WERI-Rb-1 (cell line): ENCODE results near the gene PRKCB.
"Not testable (repeated sequence)": the region's sequence is repeated elsewhere in the genome, so short reads cannot be mapped to it uniquely, and the experiment has no call there.

Source experiments
- DNase-seq: peaks from one replicate; pipeline ENCODE4 v3.0.0-alpha.2; 2020
- H3K27ac ChIP-seq: fragments of 250-450 bp; sonication (Bioruptor Pico); 2 replicates; pipeline ENCODE4 v1.5.1; 2020; ENCODE audit warnings: mild to moderate bottlenecking, moderate library complexity
- H3K27me3 ChIP-seq: fragments of 250-450 bp; sonication (Bioruptor Pico); 2 replicates; pipeline ENCODE4 v1.5.1; 2021; ENCODE audit warnings: mild to moderate bottlenecking, low read depth, moderate library complexity; ENCODE audit not compliant: insufficient read depth, severe bottlenecking
- H3K36me3 ChIP-seq: fragments of 250-450 bp; sonication (Bioruptor Pico); 2 replicates; pipeline ENCODE4 v1.5.1; 2020; ENCODE audit warnings: mild to moderate bottlenecking, moderate library complexity
- H3K4me3 ChIP-seq: 2 replicates; pipeline ENCODE4 v1.5.1; 2011; ENCODE audit warnings: low read depth, mild to moderate bottlenecking, control low read depth, low read length
- H3K9me3 ChIP-seq: fragments of 250-450 bp; sonication (Bioruptor Pico); 2 replicates; pipeline ENCODE4 v1.5.1; 2021; ENCODE audit warnings: mild to moderate bottlenecking, moderate library complexity; ENCODE audit not compliant: severe bottlenecking
- CTCF ChIP-seq: IDR thresholded peaks from 2 replicates; pipeline ENCODE4 v1.5.1; 2011; ENCODE audit warnings: low read depth, mild to moderate bottlenecking, control low read depth, inconsistent platforms, low read length

Gene PRKCB

GRCh38 chr16:24146518-24146917 lies 310.7 kb downstream of the PRKCB start:
- TF ChIP-seq CTCF: no peak
- Histone ChIP-seq H3K27me3 (no peaks in the 10 kb centered on the region), H3K4me3 (no peak overlapping the region), H3K36me3 (no peaks in the 10 kb centered on the region), H3K9me3 (no peaks in the 10 kb centered on the region), H3K27ac (no peak overlapping the region)
- DNase-seq: no peak

- H3K36me3 ChIP-seq: no peaks in the 10 kb centered on the region
- TF ChIP-seq CTCF: no peak
- no peaks in the 10 kb centered on the region for H3K9me3 ChIP-seq
- H3K4me3 ChIP-seq: no peak overlapping the region
- no peak for DNase-seq
- no peak overlapping the region for H3K27ac ChIP-seq
- no peaks in the 10 kb centered on the region for H3K27me3 ChIP-seq
Measured at GRCh38 chr16:24149102-24149501, 313.3 kb downstream of the PRKCB start.

GRCh38 chr16:24150282-24150681 lies 314.5 kb downstream of the PRKCB start:
- H3K4me3 ChIP-seq: no peak overlapping the region
- H3K27ac ChIP-seq: no peak overlapping the region
- no peak for DNase-seq
- no peaks in the 10 kb centered on the region for H3K9me3 ChIP-seq
- no peaks in the 10 kb centered on the region for H3K36me3 ChIP-seq
- no peak for TF ChIP-seq CTCF
- no peaks in the 10 kb centered on the region for H3K27me3 ChIP-seq

- no peak overlapping the region for H3K4me3 ChIP-seq
- no peaks in the 10 kb centered on the region for H3K36me3 ChIP-seq
- no peak for TF ChIP-seq CTCF
- no peaks in the 10 kb centered on the region for H3K27me3 ChIP-seq
- no peak for DNase-seq
- H3K9me3 ChIP-seq: no peaks in the 10 kb centered on the region
- no peak overlapping the region for H3K27ac ChIP-seq
Measured at GRCh38 chr16:24151482-24151939, 315.7 kb downstream of the PRKCB start.

- not testable (repeated sequence) for DNase-seq, H3K36me3 ChIP-seq, H3K27me3 ChIP-seq, H3K9me3 ChIP-seq, H3K4me3 ChIP-seq, H3K27ac ChIP-seq
Measured at GRCh38 chr16:24152048-24152447, 316.3 kb downstream of the PRKCB start.

GRCh38 chr16:24152826-24153225 lies 317.0 kb downstream of the PRKCB start:
- DNase-seq: no peak
- Histone ChIP-seq H3K4me3 (no peak overlapping the region), H3K9me3 (no peaks in the 10 kb centered on the region), H3K36me3 (no peaks in the 10 kb centered on the region), H3K27ac (no peak overlapping the region), H3K27me3 (no peaks in the 10 kb centered on the region)
- TF ChIP-seq CTCF: no peak
